ENCODE results near the gene SMAD9. TPM values are rescaled to one million over a fixed set of nuclear protein-coding genes. Genes with fewer than 3 reads are reported as not detected.

The SMAD9 gene
- total RNA-seq, 4 donors from 2014 or later, result 0.98 to 4.1 (median 2.1) TPM

DNA sequence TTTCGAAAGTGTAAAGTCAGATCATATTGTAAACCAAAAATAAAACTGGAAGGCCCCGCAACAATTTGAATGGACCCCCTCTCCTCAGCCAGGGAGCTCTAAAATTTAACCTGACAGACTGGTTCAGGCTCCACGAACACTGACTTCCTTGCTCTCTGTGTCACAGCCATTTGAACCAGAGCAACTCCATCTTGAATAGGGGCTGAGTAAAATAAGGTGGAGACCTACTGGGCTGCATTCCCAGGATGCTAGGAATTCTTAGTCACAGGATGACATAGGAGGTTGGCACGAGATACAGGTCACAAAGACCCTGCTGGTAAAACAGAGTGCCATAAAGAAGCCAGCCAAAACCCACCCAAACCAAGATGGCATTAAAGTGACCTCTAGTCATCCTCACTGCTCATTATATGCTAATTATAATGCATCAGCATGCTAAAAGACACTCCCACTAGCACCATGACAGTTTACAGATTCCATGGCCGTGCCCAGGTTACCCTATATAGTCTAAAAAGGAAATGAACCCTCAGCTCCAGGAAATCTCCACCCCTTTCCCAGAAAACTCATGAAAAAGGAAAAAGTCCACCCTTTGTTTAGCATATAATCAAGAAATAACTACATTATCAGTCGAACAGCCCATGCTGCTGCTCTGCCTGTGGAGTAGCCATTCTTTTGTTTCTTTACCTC, 57.9 kb downstream of the SMAD9 start:
- H3K4me3 ChIP-seq, result no peak overlapping the region
- TF ChIP-seq, protein P1, sequence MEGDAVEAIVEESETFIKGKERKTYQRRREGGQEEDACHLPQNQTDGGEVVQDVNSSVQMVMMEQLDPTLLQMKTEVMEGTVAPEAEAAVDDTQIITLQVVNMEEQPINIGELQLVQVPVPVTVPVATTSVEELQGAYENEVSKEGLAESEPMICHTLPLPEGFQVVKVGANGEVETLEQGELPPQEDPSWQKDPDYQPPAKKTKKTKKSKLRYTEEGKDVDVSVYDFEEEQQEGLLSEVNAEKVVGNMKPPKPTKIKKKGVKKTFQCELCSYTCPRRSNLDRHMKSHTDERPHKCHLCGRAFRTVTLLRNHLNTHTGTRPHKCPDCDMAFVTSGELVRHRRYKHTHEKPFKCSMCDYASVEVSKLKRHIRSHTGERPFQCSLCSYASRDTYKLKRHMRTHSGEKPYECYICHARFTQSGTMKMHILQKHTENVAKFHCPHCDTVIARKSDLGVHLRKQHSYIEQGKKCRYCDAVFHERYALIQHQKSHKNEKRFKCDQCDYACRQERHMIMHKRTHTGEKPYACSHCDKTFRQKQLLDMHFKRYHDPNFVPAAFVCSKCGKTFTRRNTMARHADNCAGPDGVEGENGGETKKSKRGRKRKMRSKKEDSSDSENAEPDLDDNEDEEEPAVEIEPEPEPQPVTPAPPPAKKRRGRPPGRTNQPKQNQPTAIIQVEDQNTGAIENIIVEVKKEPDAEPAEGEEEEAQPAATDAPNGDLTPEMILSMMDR (IDR thresholded peaks at IDR 0.05), result no peak
- DNase-seq (ENCODE audit: low spot score in 2 of 2), result no peak
- WGBS, result 83% methylated on average over 6 of the region's 6 CpGs
- no peak overlapping the region for H3K27ac ChIP-seq
- no peaks in the 10 kb centered on the region for H3K9me3 ChIP-seq
- no peaks in the 10 kb centered on the region for H3K4me1 ChIP-seq
- peaks cover 7% of the 10 kb centered on the region for H3K36me3 ChIP-seq
- H3K27me3 ChIP-seq, result no peaks in the 10 kb centered on the region

DNA sequence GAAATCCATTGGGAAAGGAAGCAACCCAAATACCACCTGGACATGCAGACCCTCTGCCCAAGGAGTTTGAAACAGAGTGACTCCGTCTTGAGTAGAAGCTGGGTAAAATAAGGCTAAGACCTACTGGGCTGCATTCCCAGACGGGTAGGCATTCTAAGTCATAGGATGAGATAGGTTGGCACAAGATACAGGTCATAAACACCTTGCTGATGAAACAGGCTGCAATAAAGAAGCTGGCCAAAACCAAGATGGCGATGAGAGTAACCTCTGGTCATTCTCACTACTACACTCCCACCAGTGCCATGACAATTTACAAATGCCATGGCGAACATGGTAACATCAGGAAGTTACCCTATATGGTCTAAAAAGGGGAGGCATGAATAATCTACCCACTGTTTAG, 60.8 kb downstream of the SMAD9 start:
- no peak overlapping the region for H3K4me3 ChIP-seq
- H3K27me3 ChIP-seq, result no peaks in the 10 kb centered on the region
- H3K9me3 ChIP-seq, result no peaks in the 10 kb centered on the region
- H3K4me1 ChIP-seq, result no peaks in the 10 kb centered on the region
- H3K27ac ChIP-seq, result no peak overlapping the region
- TF ChIP-seq, protein P1 (IDR thresholded peaks at IDR 0.05), result no peak
- TF ChIP-seq POLR2A (IDR thresholded peaks at IDR 0.05) (no peak), EP300 (IDR thresholded peaks at IDR 0.05) (no peak), POLR2AphosphoS5 (IDR thresholded peaks at IDR 0.05) (no peak)
- DNase-seq (ENCODE audit: low spot score in 2 of 2), result no peak
- WGBS, result 93% methylated on average over 4 of the region's 4 CpGs
- no peaks in the 10 kb centered on the region for H3K36me3 ChIP-seq

DNA sequence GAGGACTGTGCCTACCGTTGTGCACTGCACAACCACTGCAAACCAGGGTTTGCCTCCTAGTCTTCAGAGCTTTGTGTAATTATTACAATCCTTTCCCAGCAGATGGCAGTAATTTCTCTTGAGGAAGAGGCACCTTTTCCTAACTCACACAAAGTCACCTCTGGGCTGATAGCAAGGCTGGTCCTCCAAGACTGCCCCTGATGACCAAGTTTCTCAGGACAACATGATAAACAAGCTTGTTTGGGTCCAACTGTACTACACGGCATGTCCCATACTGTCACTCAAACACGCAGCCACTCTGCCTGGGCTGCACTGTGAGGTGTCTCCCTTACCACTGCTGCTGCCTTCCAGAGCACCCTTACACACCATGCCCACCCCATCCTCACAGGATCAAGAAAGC, 61.7 kb downstream of the SMAD9 start:
- 28% methylated on average over 3 of the region's 3 CpGs for WGBS
- H3K9me3 ChIP-seq, result no peaks in the 10 kb centered on the region
- no peaks in the 10 kb centered on the region for H3K4me1 ChIP-seq
- H3K27me3 ChIP-seq, result no peaks in the 10 kb centered on the region
- no peak overlapping the region for H3K27ac ChIP-seq
- H3K36me3 ChIP-seq, result no peaks in the 10 kb centered on the region
- DNase-seq (ENCODE audit: low spot score in 2 of 2), result no peak
- H3K4me3 ChIP-seq, result no peak overlapping the region
- no peak for TF ChIP-seq POLR2AphosphoS5 (IDR thresholded peaks at IDR 0.05)
- TF ChIP-seq POLR2A (IDR thresholded peaks at IDR 0.05), result no peak
- TF ChIP-seq, protein P1 (IDR thresholded peaks at IDR 0.05), result no peak
- TF ChIP-seq EP300 (IDR thresholded peaks at IDR 0.05), result no peak

DNA sequence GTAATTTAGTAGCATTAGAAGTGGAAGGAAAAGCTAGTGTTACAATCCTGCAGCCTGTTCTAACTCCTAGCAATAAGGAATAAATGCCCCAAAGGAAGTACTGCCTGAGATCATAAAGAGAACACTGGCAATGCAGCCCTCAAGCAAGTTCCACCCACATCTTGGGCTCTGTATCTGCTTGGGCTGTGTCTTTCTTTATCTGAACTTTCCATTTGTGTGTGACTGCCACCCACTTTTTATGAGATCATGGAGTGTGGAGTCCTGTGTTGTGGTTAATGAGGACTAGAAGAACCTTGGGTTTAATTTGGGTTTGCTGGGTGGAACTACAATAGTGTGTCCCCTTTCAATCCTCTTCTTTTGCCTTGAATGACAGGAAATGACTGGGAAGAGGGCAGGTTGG, 62.8 kb downstream of the SMAD9 start:
- H3K4me3 ChIP-seq, result no peak overlapping the region
- no peaks in the 10 kb centered on the region for H3K9me3 ChIP-seq
- H3K4me1 ChIP-seq, result no peaks in the 10 kb centered on the region
- no peak for DNase-seq (ENCODE audit: low spot score in 2 of 2)
- TF ChIP-seq POLR2AphosphoS5 (IDR thresholded peaks at IDR 0.05), result no peak
- no peak for TF ChIP-seq EP300 (IDR thresholded peaks at IDR 0.05)
- no peaks in the 10 kb centered on the region for H3K27me3 ChIP-seq
- peaks cover 3% of the 10 kb centered on the region for H3K36me3 ChIP-seq
- H3K27ac ChIP-seq, result no peak overlapping the region

DNA sequence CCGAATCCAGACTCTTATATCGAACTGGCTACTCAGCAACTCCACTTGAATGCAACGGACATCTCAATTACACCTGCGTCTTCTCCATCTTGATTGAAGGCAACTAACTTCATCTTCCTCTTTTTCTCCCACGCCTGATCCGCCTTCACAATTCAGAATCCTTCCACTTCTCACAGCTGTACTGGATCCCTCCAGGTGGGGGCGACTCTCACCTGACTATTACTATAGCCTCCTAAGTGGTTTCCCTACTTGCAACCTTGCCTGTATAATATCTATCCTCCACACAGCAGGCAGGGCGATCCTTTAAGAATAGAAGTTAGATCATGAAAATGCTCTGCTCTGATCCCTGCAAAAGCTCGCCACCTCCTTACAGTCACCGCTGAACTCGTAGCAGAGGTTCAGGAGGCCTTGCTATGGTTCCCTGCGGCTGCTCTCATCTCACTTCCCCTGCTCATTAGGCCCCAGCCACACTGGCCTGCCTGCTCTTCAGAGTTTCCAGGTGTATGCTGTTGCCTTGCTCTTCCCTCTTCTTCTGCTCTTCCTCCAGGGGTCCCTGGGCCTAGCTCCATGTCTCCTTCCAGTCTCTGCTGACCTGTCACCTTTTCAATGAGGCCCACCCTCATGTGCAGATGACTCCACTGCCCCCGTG, 69.1 kb downstream of the SMAD9 start:
- no peak for DNase-seq (ENCODE audit: low spot score in 2 of 2)
- H3K4me3 ChIP-seq, result no peak overlapping the region
- H3K27me3 ChIP-seq, result no peaks in the 10 kb centered on the region
- 88% methylated on average over 13 of the region's 13 CpGs for WGBS
- H3K36me3 ChIP-seq, result peaks cover 3% of the 10 kb centered on the region
- TF ChIP-seq EP300 (IDR thresholded peaks at IDR 0.05) (no peak), POLR2A (IDR thresholded peaks at IDR 0.05) (no peak), POLR2AphosphoS5 (IDR thresholded peaks at IDR 0.05) (no peak)
- TF ChIP-seq, protein P1 (IDR thresholded peaks at IDR 0.05), result no peak
- H3K27ac ChIP-seq, result no peak overlapping the region
- no peaks in the 10 kb centered on the region for H3K9me3 ChIP-seq
- H3K4me1 ChIP-seq, result no peaks in the 10 kb centered on the region
